GM19099 (cell line): ENCODE data around the gene NCKAP5.

Experiments
- POLR2A ChIP-seq: IDR thresholded peaks from 3 replicates; pipeline ENCODE4 v1.6.1; 2011; ENCODE audit warnings: low read depth; ENCODE audit not compliant: insufficient read length; ENCODE audit errors: extremely low read depth

The NCKAP5 gene

GRCh38 chr2:133314795-133315194 lies 253.5 kb downstream of the NCKAP5 start:
- no peak for TF ChIP-seq POLR2A

- TF ChIP-seq POLR2A, result no peak
These were observed 256.1 kb downstream of the NCKAP5 start for GRCh38 chr2:133312038-133312729.

GRCh38 chr2:133306236-133306635 lies 262.0 kb downstream of the NCKAP5 start:
- no peak for TF ChIP-seq POLR2A

- TF ChIP-seq POLR2A, result no peak
These were observed 263.9 kb downstream of the NCKAP5 start for GRCh38 chr2:133304344-133304743.

- TF ChIP-seq POLR2A, result no peak
These were observed 265.1 kb downstream of the NCKAP5 start for GRCh38 chr2:133303150-133303549.

GRCh38 chr2:133296401-133296800 lies 271.9 kb downstream of the NCKAP5 start:
- no peak for TF ChIP-seq POLR2A

GRCh38 chr2:133293544-133294353 lies 274.5 kb downstream of the NCKAP5 start:
- TF ChIP-seq POLR2A, result no peak

- TF ChIP-seq POLR2A, result no peak
These were observed 276.0 kb downstream of the NCKAP5 start for GRCh38 chr2:133292259-133292658.

- no peak for TF ChIP-seq POLR2A
These were observed 280.6 kb downstream of the NCKAP5 start for GRCh38 chr2:133287709-133288108.

- no peak for TF ChIP-seq POLR2A
These were observed 281.8 kb downstream of the NCKAP5 start for GRCh38 chr2:133286326-133286922.

- TF ChIP-seq POLR2A, result no peak
These were observed 295.2 kb downstream of the NCKAP5 start for GRCh38 chr2:133273031-133273430.

- no peak for TF ChIP-seq POLR2A
These were observed 297.2 kb downstream of the NCKAP5 start for GRCh38 chr2:133271105-133271504.

- TF ChIP-seq POLR2A, result no peak
These were observed 297.7 kb downstream of the NCKAP5 start for GRCh38 chr2:133270550-133270949.

- TF ChIP-seq POLR2A, result no peak
These were observed 301.2 kb downstream of the NCKAP5 start for GRCh38 chr2:133266926-133267590.
